IMR-90 (cell line): Measurements from ENCODE around the gene MMP24. TPM values are rescaled to one million over a fixed set of nuclear protein-coding genes. Genes with fewer than 3 reads are reported as not detected.

Source experiments
- ATAC-seq: fragments of 200-7000 bp; cut with Tn5 transposase; 2 replicates; pipeline ENCODE4 v1.9.1; 2020; ENCODE audit warnings: low read depth, mild to moderate bottlenecking, moderate library complexity
- BruUV-seq: library from RNA; stranded (reverse); fragments of 400-500 nt; replicated peaks from 2 replicates; lab custom pipeline; 2021; lab: Mats Ljungman, UMichigan
- CTCF ChIA-PET: fragments of 300-600 bp; formaldehyde crosslinking; extraction: SDS; loops from one replicate; lab custom pipeline; 2021; ENCODE audit warnings: antibody characterized with exemption; lab: Yijun Ruan, JAX
- POLR2A ChIA-PET: fragments of 300-600 bp; sonication (Branson Sonifier 250); formaldehyde crosslinking; loops from one replicate; lab custom pipeline; 2022; ENCODE audit warnings: antibody characterized with exemption; ENCODE audit not compliant: unreplicated experiment; lab: Charles Lee
- DNase-seq: peaks from one replicate; pipeline ENCODE4 v3.0.0; 2013
- H2AFZ ChIP-seq: replicated peaks from 2 replicates; pipeline ENCODE3; 2013; ENCODE audit warnings: low read length, mild to moderate bottlenecking; ENCODE audit not compliant: poor library complexity
- H2AK5ac ChIP-seq: 2 replicates; pipeline ENCODE4 v1.6.1; 2013; ENCODE audit warnings: low read depth, low read length, inconsistent platforms
- H2AK9ac ChIP-seq: replicated peaks from 2 replicates; pipeline ENCODE3; 2013; ENCODE audit warnings: mild to moderate bottlenecking, low read depth, low read length, moderate library complexity; ENCODE audit not compliant: poor library complexity
- H2BK120ac ChIP-seq: 2 replicates; pipeline ENCODE4 v1.6.1; 2013; ENCODE audit warnings: low read depth, low read length, inconsistent platforms
- H2BK15ac ChIP-seq: 3 replicates; pipeline ENCODE4 v1.6.1; 2013; ENCODE audit warnings: low read depth, low read length, inconsistent platforms
- H2BK20ac ChIP-seq: 2 replicates; pipeline ENCODE4 v1.6.1; 2013; ENCODE audit warnings: low read depth, mild to moderate bottlenecking, inconsistent platforms, low read length, moderate library complexity
- H2BK5ac ChIP-seq: 2 replicates; pipeline ENCODE4 v1.6.1; 2013; ENCODE audit warnings: mild to moderate bottlenecking, low read depth, low read length, inconsistent platforms; ENCODE audit not compliant: poor library complexity, severe bottlenecking
- H3K14ac ChIP-seq: replicated peaks from 2 replicates; pipeline ENCODE4 v1.6.1; 2013; ENCODE audit warnings: low read depth, low read length, inconsistent platforms
- H3K18ac ChIP-seq: 2 replicates; pipeline ENCODE4 v1.6.1; 2013; ENCODE audit warnings: low read depth, low read length, control low read depth
- H3K23ac ChIP-seq: 2 replicates; pipeline ENCODE4 v1.6.1; 2013; ENCODE audit warnings: low read depth, low read length, inconsistent platforms
- H3K27ac ChIP-seq: 2 replicates; pipeline ENCODE4 v1.5.1; 2013; ENCODE audit warnings: mild to moderate bottlenecking, control low read depth, low read length; ENCODE audit not compliant: insufficient read depth
- H3K27me3 ChIP-seq: 2 replicates; pipeline ENCODE4 v1.6.1; 2013; ENCODE audit warnings: low read length; ENCODE audit not compliant: control insufficient read depth, insufficient read depth
- H3K36me3 ChIP-seq: 2 replicates; pipeline ENCODE4 v1.6.1; 2013; ENCODE audit warnings: low read length, mixed read lengths; ENCODE audit not compliant: control insufficient read depth, insufficient read depth
- H3K4ac ChIP-seq: 2 replicates; pipeline ENCODE4 v1.6.1; 2013; ENCODE audit warnings: low read depth, low read length, inconsistent platforms
- H3K4me1 ChIP-seq: 2 replicates; pipeline ENCODE4 v1.6.1; 2013; ENCODE audit warnings: low read length, mixed read lengths; ENCODE audit not compliant: control insufficient read depth, insufficient read depth
- H3K4me2 ChIP-seq: 2 replicates; pipeline ENCODE4 v1.6.1; 2013; ENCODE audit warnings: low read depth, mild to moderate bottlenecking, control low read depth, low read length, moderate library complexity
- H3K4me3 ChIP-seq: 2 replicates; pipeline ENCODE4 v1.5.1; 2013; ENCODE audit warnings: low read depth, mild to moderate bottlenecking, control low read depth, low read length, moderate library complexity; ENCODE audit not compliant: insufficient read depth
- H3K56ac ChIP-seq: 2 replicates; pipeline ENCODE4 v1.6.1; 2013; ENCODE audit warnings: low read length, inconsistent platforms; ENCODE audit not compliant: insufficient read depth; ENCODE audit errors: extremely low read depth
- H3K79me1 ChIP-seq, 2 experiments: 2 replicates each; pipeline ENCODE4 v1.6.1; 2013; ENCODE audit warnings: low read length in 2 of 2, inconsistent platforms in 1 of 2, low read depth in 1 of 2
- H3K9ac ChIP-seq: 2 replicates; pipeline ENCODE4 v1.6.1; 2013; ENCODE audit warnings: low read depth, low read length, control low read depth
- H3K9me1 ChIP-seq: 2 replicates; pipeline ENCODE4 v1.6.1; 2013; ENCODE audit warnings: low read length, inconsistent platforms; ENCODE audit not compliant: insufficient read depth
- H3K9me3 ChIP-seq: 2 replicates; pipeline ENCODE4 v1.6.1; 2013; ENCODE audit warnings: low read length; ENCODE audit not compliant: control insufficient read depth, insufficient read depth
- H4K20me1 ChIP-seq: 2 replicates; pipeline ENCODE4 v1.6.1; 2013; ENCODE audit warnings: low read length, inconsistent platforms; ENCODE audit not compliant: insufficient read depth
- H4K5ac ChIP-seq: 2 replicates; pipeline ENCODE4 v1.6.1; 2013; ENCODE audit warnings: mild to moderate bottlenecking, low read depth, low read length, control low read depth
- H4K8ac ChIP-seq, 2 experiments: 2 replicates each; pipeline ENCODE4 v1.6.1; 2013; ENCODE audit warnings: low read depth in 2 of 2, low read length in 2 of 2, control low read depth in 1 of 2, inconsistent platforms in 1 of 2
- H4K91ac ChIP-seq: 2 replicates; pipeline ENCODE4 v1.6.1; 2013; ENCODE audit warnings: low read depth, low read length, inconsistent platforms; ENCODE audit not compliant: insufficient read depth
- BHLHE40 ChIP-seq: fragments of 150-350 bp; IDR thresholded peaks from 2 replicates; pipeline ENCODE4 v1.6.1; 2016; ENCODE audit warnings: mild to moderate bottlenecking, low read depth, low read length
- CEBPB ChIP-seq: IDR thresholded peaks from 2 replicates; pipeline ENCODE4 v1.6.1; 2012; ENCODE audit warnings: low read depth, low read length, improper control_type of control experiment
- CHD1 ChIP-seq: IDR thresholded peaks from 2 replicates; pipeline ENCODE4 v1.6.1; 2012; ENCODE audit warnings: low read depth, low read length, improper control_type of control experiment
- MAFK ChIP-seq: IDR thresholded peaks from 2 replicates; pipeline ENCODE4 v1.6.1; 2012; ENCODE audit warnings: low read depth, low read length, improper control_type of control experiment
- NFE2L2 ChIP-seq: fragments of 150-350 bp; IDR thresholded peaks from 2 replicates; pipeline ENCODE4 v1.6.1; 2016; ENCODE audit warnings: low read depth, mild to moderate bottlenecking, low read length
- POLR2A ChIP-seq: IDR thresholded peaks from 2 replicates; pipeline ENCODE4 v1.6.1; 2012; ENCODE audit warnings: mild to moderate bottlenecking, low read depth, low read length
- RCOR1 ChIP-seq: IDR thresholded peaks from 2 replicates; pipeline ENCODE4 v1.6.1; 2012; ENCODE audit warnings: mild to moderate bottlenecking, low read length, improper control_type of control experiment; ENCODE audit not compliant: insufficient replicate concordance
- WGBS, 2 experiments: methylation state at CpG; one replicate each; pipeline versions ENCODE4 v1.1.5 to v1.1.7; 2013; ENCODE audit warnings: missing lambda C conversion rate in 2 of 2; ENCODE audit not compliant: insufficient read length in 1 of 2; ENCODE audit errors: extremely low coverage in 2 of 2; 5-methylcytosine and 5-hydroxymethylcytosine counted together
- dilution Hi-C: fragments of 300-500 bp; cut with HindIII; formaldehyde crosslinking; loops from one replicate; pipeline ENCODE4 v1.14.3; 2018; ENCODE audit warnings: low sequenced_read_pairs; ENCODE audit not compliant: unreplicated experiment
- in situ Hi-C: fragments of 300-500 bp; cut with MboI; formaldehyde crosslinking; loops from 3 replicates; pipeline ENCODE4 v1.14.3; 2019; ENCODE audit warnings: low sequenced_read_pairs, inconsistent platforms, mixed read lengths
- intact Hi-C: fragments of 100-400 bp; cut with micrococcal nuclease; formaldehyde crosslinking; loops from 2 replicates; pipeline ENCODE4 v1.10.0; 2022
- polyA plus RNA-seq, 3 experiments: library from polyadenylated mRNA; depleted of rRNA; stranded (reverse); fragments of >200 nt; gene quantifications; 2 replicates each; pipeline ENCODE4 v1.2.3, GENCODE V29; 2012; ENCODE audit warnings: low replicate concordance in 1 of 3
- total RNA-seq: library from RNA; depleted of rRNA; stranded (reverse); fragments of >200 nt; gene quantifications from 2 replicates; pipeline ENCODE4 v1.2.3, GENCODE V29; 2012
- TF ChIP-seq, protein P1 (sequence below): conservative IDR thresholded peaks from 2 replicates; pipeline ENCODE4 v1.5.1; 2012; ENCODE audit warnings: mild to moderate bottlenecking, low read depth, low read length, improper control_type of control experiment
- TF ChIP-seq, protein P2 (sequence below): fragments of 150-350 bp; IDR thresholded peaks from 2 replicates; pipeline ENCODE4 v1.6.1; 2017; ENCODE audit warnings: mild to moderate bottlenecking, antibody characterized with exemption, low read length, low read depth
- TF ChIP-seq, protein P3 (sequence below): fragments of 150-350 bp; IDR thresholded peaks from 2 replicates; pipeline ENCODE4 v1.6.1; 2016; ENCODE audit warnings: low read depth, mild to moderate bottlenecking, low read length, moderate library complexity, borderline replicate concordance

Gene MMP24
- total and polyA plus RNA-seq, 2 of the 4 experiments (the other 2 are of a cell fraction) = 0.36 to 0.79 TPM

DNA sequence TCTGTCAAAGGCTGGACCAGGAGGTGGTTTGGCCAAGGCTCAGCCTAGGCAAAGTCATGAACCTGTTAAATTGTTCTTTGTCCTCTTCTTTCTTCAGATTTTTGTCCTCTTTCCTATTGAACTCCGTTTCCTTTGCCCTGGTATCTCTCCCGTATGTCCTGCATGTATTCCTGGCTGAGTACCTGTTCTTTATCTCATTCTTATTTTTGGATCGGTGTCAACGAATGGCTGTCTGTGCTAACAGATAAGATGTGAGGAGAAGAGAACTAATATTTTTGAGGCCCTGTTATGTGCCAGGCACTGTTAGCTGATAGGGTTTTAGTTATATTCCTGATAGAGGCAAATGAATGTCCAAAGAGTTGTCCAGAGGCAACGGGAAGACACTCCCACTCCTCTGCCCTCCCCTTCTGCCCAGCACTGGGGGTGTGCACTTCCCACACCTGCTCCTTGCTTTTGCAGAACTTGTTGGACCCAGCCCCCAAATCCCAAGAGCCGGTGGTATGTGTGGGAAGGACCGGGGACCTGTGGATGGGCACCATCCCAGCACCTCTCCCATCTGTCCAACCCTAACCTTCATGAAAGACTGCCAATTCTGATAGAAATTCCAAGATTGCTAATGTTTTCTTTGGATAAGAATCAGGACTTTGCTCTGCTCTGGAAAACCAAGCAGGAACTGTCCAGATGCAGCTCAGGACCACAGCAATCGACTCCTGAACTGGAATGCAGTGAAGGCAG is 30.9 kb downstream of the MMP24 start:
- dilution Hi-C loops = no loop called here
- ATAC-seq (no peak), DNase-seq (peak; percentile 44)
- Histone ChIP-seq H2BK15ac (no peak overlapping the region), H3K4me3 (no peak overlapping the region), H3K4me2 (no peak overlapping the region), H3K56ac (no peak overlapping the region), H4K20me1 (no peaks in the 10 kb centered on the region), H3K23ac (no peak overlapping the region), H3K27me3 (no peaks in the 10 kb centered on the region), H2AK5ac (no peak overlapping the region), H3K9me3 (no peaks in the 10 kb centered on the region), H3K27ac (no peak overlapping the region), H2BK20ac (no peak overlapping the region), H4K5ac (no peak overlapping the region), H2AK9ac (no peak overlapping the region), H3K9me1 (peaks cover 8% of the 10 kb centered on the region; the same call in 1 of the 2 replicates), H3K18ac (no peak overlapping the region), H3K14ac (no peak overlapping the region), H3K36me3 (no peaks in the 10 kb centered on the region), H3K79me1 (peaks cover 3 to 4% of the 10 kb centered on the region in 2 experiments; a peak in 1 of 4 replicates), H3K4me1 (0 out of 2 replicates have a peak, but pooled peaks cover 2% of the 10 kb centered on the region), H2BK5ac (no peak overlapping the region), H2BK120ac (no peak overlapping the region), H2AFZ (no peak overlapping the region), H4K91ac (no peak overlapping the region), H4K8ac (no peak overlapping the region), H3K4ac (no peak overlapping the region), H3K9ac (no peak overlapping the region)
- CTCF ChIA-PET = no interaction called here
- intact Hi-C loops = no loop called here
- BruUV-seq = no TSS peak
- WGBS, 2 experiments = no CpG with 5 or more reads among the region's 8 CpGs
- POLR2A ChIA-PET = no interaction called here
- TF ChIP-seq MAFK (no peak), CHD1 (no peak), NFE2L2 (no peak), BHLHE40 (no peak), POLR2A (no peak), CEBPB (no peak), RCOR1 (no peak)
- TF ChIP-seq, protein P1, sequence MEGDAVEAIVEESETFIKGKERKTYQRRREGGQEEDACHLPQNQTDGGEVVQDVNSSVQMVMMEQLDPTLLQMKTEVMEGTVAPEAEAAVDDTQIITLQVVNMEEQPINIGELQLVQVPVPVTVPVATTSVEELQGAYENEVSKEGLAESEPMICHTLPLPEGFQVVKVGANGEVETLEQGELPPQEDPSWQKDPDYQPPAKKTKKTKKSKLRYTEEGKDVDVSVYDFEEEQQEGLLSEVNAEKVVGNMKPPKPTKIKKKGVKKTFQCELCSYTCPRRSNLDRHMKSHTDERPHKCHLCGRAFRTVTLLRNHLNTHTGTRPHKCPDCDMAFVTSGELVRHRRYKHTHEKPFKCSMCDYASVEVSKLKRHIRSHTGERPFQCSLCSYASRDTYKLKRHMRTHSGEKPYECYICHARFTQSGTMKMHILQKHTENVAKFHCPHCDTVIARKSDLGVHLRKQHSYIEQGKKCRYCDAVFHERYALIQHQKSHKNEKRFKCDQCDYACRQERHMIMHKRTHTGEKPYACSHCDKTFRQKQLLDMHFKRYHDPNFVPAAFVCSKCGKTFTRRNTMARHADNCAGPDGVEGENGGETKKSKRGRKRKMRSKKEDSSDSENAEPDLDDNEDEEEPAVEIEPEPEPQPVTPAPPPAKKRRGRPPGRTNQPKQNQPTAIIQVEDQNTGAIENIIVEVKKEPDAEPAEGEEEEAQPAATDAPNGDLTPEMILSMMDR = no peak
- TF ChIP-seq, protein P2, sequence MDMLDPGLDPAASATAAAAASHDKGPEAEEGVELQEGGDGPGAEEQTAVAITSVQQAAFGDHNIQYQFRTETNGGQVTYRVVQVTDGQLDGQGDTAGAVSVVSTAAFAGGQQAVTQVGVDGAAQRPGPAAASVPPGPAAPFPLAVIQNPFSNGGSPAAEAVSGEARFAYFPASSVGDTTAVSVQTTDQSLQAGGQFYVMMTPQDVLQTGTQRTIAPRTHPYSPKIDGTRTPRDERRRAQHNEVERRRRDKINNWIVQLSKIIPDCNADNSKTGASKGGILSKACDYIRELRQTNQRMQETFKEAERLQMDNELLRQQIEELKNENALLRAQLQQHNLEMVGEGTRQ = no peak
- TF ChIP-seq, protein P3, sequence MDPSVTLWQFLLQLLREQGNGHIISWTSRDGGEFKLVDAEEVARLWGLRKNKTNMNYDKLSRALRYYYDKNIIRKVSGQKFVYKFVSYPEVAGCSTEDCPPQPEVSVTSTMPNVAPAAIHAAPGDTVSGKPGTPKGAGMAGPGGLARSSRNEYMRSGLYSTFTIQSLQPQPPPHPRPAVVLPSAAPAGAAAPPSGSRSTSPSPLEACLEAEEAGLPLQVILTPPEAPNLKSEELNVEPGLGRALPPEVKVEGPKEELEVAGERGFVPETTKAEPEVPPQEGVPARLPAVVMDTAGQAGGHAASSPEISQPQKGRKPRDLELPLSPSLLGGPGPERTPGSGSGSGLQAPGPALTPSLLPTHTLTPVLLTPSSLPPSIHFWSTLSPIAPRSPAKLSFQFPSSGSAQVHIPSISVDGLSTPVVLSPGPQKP = no peak
- in situ Hi-C loops = loop anchor here (25.0 kb wide), 1 partner anchor 395 kb away; the partner anchor contains the start of gene GGT7
